ENCODE data around the gene ZBTB48.

DNA sequence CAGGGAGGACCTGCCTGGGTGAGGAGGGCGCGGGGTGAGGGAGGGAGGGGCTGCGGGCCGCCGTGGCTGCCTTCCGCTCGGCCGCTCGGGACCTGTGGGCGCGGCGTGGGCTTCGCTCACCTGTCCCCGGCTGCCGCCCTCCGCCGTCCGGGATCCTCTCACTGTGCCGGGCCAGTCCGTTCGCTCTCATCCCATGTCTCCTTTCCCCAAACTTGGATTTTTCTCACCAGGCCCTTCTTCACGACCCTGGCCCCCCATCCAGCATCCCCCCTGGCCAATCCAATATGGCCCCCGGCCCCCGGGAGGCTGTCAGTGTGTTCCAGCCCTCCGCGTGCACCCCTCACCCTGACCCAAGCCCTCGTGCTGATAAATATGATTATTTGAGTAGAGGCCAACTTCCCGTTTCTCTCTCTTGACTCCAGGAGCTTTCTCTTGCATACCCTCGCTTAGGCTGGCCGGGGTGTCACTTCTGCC is 362 bp downstream of the ZBTB48 start:
- TF ChIP-seq CTCF (IDR thresholded peaks at IDR 0.05; ENCODE audit: low read length) (no peak), EZH2 (optimal IDR thresholded peaks at IDR 0.05; ENCODE audit: low read depth, low read length) (no peak)

Measured in MM.1S (cell line).